K562 (cell line): Measurements from ENCODE around the gene OR2Z1. TPM values are rescaled to one million over a fixed set of nuclear protein-coding genes. Genes with fewer than 3 reads are reported as not detected.

Source experiments
- ELF4 ChIP-seq: fragments of 450-650 bp; formaldehyde crosslinking; IDR thresholded peaks from 2 replicates; pipeline ENCODE4 v1.4.0; 2022; ENCODE audit warnings: missing genetic modification characterization
- FOXO4 ChIP-seq: fragments of 450-650 bp; formaldehyde crosslinking; IDR thresholded peaks from 2 replicates; pipeline ENCODE4 v1.4.0; 2020; ENCODE audit warnings: mild to moderate bottlenecking, moderate library complexity
- ILF3 ChIP-seq: fragments of 450-650 bp; IDR thresholded peaks from 2 replicates; pipeline ENCODE4 v1.6.1; 2018; ENCODE audit warnings: antibody characterized with exemption, mild to moderate bottlenecking, moderate library complexity, borderline replicate concordance
- PTBP1 ChIP-seq: fragments of 200-400 bp; formaldehyde crosslinking; IDR thresholded peaks from 2 replicates; pipeline ENCODE4 v1.6.1; 2017; ENCODE audit warnings: low read depth, low read length
- U2AF1 ChIP-seq: fragments of 200-400 bp; formaldehyde crosslinking; optimal IDR thresholded peaks from 2 replicates; pipeline ENCODE3; 2017; ENCODE audit warnings: mild to moderate bottlenecking, low read depth, low read length, moderate library complexity
- USF1 ChIP-seq: sonication (generic); formaldehyde crosslinking; IDR thresholded peaks from 2 replicates; pipeline ENCODE4 v1.9.0; 2022; ENCODE audit warnings: mild to moderate bottlenecking, missing genetic modification reagents
- ZEB2 ChIP-seq: fragments of 450-650 bp; IDR thresholded peaks from 2 replicates; pipeline ENCODE4 v1.6.1; 2016
- polyA plus RNA-seq, 8 experiments: library from polyadenylated mRNA; depleted of rRNA in 4 of 8; stranded (reverse) in 5 of 8; unstranded in 3 of 8; fragments of >200 nt; fragmentation: Nextera tagmentation in 2 of 8; fragmentation: Illumina TruSeq in 1 of 8; extraction: Ambion mirVana in 2 of 8; extraction: Trizol in 1 of 8; gene quantifications; 2 replicates each; pipeline versions ENCODE4 v1.2.1 to v1.2.3, GENCODE V29; 2011 to 2014; ENCODE audit warnings: inconsistent platforms in 1 of 8, missing spikeins in 1 of 8
- total RNA-seq, 7 experiments: library from RNA; depleted of rRNA in 6 of 7; stranded (reverse); fragments of >200 nt in 6 of 7; fragmentation: Illumina TruSeq in 2 of 7; extraction: Trizol in 2 of 7; gene quantifications; 2 replicates each; pipeline versions ENCODE4 v1.2.1 to v1.2.3, GENCODE V29; 2011 to 2021; ENCODE audit warnings: low replicate concordance in 1 of 7
- TF ChIP-seq, protein P1 (sequence below), 2 experiments: fragments of 450-650 bp in 1 of 2; sonication (generic) in 1 of 2; formaldehyde crosslinking; conservative IDR thresholded peaks; 2 replicates each; pipeline versions ENCODE4 v1.4.0 to v1.8.1; 2020 to 2022; ENCODE audit warnings: mild to moderate bottlenecking in 1 of 2, missing genetic modification reagents in 1 of 2
- TF ChIP-seq, protein P2 (sequence below): fragments of 450-650 bp; conservative IDR thresholded peaks from 2 replicates; pipeline ENCODE4 v1.6.1; 2016; ENCODE audit warnings: missing genetic modification characterization, low read depth, mild to moderate bottlenecking, missing compliant biosample characterization, moderate library complexity
- TF ChIP-seq, protein P3 (sequence below): fragments of 200-800 bp; sonication (Bioruptor generic); IDR thresholded peaks from 2 replicates; pipeline ENCODE4 v1.6.1; 2017; ENCODE audit warnings: missing genetic modification characterization, missing compliant biosample characterization
- TF ChIP-seq, protein P4 (sequence below): fragments of 450-650 bp; formaldehyde crosslinking; IDR thresholded peaks from 2 replicates; pipeline ENCODE4 v1.4.0; 2022; ENCODE audit warnings: missing genetic modification characterization
- TF ChIP-seq, protein P5 (sequence below): fragments of 450-650 bp; formaldehyde crosslinking; IDR thresholded peaks from 2 replicates; pipeline ENCODE4 v1.4.0; 2022; ENCODE audit warnings: mild to moderate bottlenecking, moderate library complexity
- TF ChIP-seq, protein P6 (sequence below), 2 experiments: fragments of 150-350 bp in 1 of 2; IDR thresholded peaks; 2 replicates each; pipeline ENCODE4 v1.6.1; 2012 to 2016; ENCODE audit warnings: low read depth in 2 of 2, low read length in 2 of 2, mild to moderate bottlenecking in 1 of 2, moderate library complexity in 1 of 2

Gene OR2Z1
- total and polyA plus RNA-seq, 9 of the 15 experiments (the other 6 are each of a cell fraction or from before 2014, with no cell fraction given), result 0.13 TPM; not detected in 8

DNA sequence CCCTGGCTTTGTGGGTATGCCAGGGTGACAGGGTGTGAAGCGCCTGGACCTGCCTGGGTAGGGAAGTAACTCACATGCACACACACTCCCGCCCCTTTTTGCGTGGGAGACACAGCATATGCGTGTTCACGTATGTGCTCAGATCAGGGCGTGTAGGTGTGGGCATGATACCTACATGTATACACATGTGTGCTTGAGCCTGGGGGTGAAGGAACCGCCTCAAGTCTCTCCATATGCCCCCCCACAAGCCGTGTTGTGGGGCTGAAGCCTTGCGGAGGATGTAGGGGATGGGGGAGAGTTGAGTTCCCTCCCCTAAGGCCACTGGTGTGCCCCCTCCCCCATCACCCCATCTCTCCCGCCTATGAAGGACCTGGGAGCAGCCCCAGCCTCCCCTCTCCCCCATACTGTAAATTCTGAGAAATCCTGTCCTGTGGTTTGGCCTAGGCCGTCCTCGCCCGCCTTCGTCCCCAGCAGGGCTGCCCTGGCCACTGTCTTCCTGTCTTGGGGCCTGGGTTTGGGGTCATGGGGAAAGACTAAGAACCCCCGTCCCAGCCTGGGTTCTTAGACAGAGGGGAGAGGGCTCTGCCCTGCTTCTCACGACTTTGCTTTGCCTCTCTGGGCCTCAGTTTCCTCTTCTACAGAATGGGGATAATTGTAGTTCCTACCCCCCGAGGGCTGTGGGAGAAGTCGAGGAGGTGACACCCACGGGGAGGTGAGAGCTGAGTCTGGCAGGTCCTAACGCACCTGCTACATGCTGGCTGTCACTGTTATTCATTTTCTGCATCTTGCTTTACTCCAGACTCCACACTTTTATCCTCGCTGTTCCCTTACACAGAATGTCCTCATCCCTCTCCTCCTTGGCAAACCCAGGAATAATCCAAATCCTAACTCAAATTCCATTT is 37.2 kb upstream of the OR2Z1 start (continued):
- TF ChIP-seq, protein P1, sequence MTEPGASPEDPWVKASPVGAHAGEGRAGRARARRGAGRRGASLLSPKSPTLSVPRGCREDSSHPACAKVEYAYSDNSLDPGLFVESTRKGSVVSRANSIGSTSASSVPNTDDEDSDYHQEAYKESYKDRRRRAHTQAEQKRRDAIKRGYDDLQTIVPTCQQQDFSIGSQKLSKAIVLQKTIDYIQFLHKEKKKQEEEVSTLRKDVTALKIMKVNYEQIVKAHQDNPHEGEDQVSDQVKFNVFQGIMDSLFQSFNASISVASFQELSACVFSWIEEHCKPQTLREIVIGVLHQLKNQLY (CRISPR knock-in tag; conservative IDR thresholded peaks at IDR 0.05), result no peak
- TF ChIP-seq PTBP1 (no peak), ILF3 (no peak), U2AF1 (no peak), ELF4 (CRISPR knock-in tag) (no peak), USF1 (CRISPR knock-in tag) (no peak), ZEB2 (no peak), FOXO4 (CRISPR knock-in tag) (peak; percentile 85)
- TF ChIP-seq, protein P2, sequence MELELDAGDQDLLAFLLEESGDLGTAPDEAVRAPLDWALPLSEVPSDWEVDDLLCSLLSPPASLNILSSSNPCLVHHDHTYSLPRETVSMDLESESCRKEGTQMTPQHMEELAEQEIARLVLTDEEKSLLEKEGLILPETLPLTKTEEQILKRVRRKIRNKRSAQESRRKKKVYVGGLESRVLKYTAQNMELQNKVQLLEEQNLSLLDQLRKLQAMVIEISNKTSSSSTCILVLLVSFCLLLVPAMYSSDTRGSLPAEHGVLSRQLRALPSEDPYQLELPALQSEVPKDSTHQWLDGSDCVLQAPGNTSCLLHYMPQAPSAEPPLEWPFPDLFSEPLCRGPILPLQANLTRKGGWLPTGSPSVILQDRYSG (tag), result no peak
- TF ChIP-seq, protein P3, sequence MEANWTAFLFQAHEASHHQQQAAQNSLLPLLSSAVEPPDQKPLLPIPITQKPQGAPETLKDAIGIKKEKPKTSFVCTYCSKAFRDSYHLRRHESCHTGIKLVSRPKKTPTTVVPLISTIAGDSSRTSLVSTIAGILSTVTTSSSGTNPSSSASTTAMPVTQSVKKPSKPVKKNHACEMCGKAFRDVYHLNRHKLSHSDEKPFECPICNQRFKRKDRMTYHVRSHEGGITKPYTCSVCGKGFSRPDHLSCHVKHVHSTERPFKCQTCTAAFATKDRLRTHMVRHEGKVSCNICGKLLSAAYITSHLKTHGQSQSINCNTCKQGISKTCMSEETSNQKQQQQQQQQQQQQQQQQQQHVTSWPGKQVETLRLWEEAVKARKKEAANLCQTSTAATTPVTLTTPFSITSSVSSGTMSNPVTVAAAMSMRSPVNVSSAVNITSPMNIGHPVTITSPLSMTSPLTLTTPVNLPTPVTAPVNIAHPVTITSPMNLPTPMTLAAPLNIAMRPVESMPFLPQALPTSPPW (CRISPR knock-in tag), result peak; percentile 76
- TF ChIP-seq, protein P4, sequence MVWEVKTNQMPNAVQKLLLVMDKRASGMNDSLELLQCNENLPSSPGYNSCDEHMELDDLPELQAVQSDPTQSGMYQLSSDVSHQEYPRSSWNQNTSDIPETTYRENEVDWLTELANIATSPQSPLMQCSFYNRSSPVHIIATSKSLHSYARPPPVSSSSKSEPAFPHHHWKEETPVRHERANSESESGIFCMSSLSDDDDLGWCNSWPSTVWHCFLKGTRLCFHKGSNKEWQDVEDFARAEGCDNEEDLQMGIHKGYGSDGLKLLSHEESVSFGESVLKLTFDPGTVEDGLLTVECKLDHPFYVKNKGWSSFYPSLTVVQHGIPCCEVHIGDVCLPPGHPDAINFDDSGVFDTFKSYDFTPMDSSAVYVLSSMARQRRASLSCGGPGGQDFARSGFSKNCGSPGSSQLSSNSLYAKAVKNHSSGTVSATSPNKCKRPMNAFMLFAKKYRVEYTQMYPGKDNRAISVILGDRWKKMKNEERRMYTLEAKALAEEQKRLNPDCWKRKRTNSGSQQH, result no peak
- TF ChIP-seq, protein P5, sequence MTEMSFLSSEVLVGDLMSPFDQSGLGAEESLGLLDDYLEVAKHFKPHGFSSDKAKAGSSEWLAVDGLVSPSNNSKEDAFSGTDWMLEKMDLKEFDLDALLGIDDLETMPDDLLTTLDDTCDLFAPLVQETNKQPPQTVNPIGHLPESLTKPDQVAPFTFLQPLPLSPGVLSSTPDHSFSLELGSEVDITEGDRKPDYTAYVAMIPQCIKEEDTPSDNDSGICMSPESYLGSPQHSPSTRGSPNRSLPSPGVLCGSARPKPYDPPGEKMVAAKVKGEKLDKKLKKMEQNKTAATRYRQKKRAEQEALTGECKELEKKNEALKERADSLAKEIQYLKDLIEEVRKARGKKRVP (CRISPR knock-in tag), result peak; percentile 61; the same call in 1 of the 2 replicates
- TF ChIP-seq, protein P6, sequence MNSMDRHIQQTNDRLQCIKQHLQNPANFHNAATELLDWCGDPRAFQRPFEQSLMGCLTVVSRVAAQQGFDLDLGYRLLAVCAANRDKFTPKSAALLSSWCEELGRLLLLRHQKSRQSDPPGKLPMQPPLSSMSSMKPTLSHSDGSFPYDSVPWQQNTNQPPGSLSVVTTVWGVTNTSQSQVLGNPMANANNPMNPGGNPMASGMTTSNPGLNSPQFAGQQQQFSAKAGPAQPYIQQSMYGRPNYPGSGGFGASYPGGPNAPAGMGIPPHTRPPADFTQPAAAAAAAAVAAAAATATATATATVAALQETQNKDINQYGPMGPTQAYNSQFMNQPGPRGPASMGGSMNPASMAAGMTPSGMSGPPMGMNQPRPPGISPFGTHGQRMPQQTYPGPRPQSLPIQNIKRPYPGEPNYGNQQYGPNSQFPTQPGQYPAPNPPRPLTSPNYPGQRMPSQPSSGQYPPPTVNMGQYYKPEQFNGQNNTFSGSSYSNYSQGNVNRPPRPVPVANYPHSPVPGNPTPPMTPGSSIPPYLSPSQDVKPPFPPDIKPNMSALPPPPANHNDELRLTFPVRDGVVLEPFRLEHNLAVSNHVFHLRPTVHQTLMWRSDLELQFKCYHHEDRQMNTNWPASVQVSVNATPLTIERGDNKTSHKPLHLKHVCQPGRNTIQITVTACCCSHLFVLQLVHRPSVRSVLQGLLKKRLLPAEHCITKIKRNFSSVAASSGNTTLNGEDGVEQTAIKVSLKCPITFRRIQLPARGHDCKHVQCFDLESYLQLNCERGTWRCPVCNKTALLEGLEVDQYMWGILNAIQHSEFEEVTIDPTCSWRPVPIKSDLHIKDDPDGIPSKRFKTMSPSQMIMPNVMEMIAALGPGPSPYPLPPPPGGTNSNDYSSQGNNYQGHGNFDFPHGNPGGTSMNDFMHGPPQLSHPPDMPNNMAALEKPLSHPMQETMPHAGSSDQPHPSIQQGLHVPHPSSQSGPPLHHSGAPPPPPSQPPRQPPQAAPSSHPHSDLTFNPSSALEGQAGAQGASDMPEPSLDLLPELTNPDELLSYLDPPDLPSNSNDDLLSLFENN (IDR thresholded peaks at IDR 0.05; ENCODE audit: low read depth in 2 of 2, low read length in 2 of 2), result no peak
